Keratinocyte (primary cell): ENCODE measurements around the gene TBX6.

Experiments
- CTCF ChIP-seq, 3 experiments: IDR thresholded peaks in 1 of 3; conservative IDR thresholded peaks in 1 of 3; optimal IDR thresholded peaks in 1 of 3; 2 replicates in 2 of 3; 3 replicates in 1 of 3; pipeline versions ENCODE3 to v1.5.1; 2011; ENCODE audit warnings: low read length in 3 of 3, mild to moderate bottlenecking in 3 of 3, moderate library complexity in 2 of 3, control low read depth in 1 of 3, inconsistent platforms in 1 of 3; ENCODE audit not compliant: insufficient read depth in 2 of 3; ENCODE audit errors: extremely low read depth in 1 of 3
- EZH2 ChIP-seq: IDR thresholded peaks from one replicate; pipeline ENCODE4 v1.6.1; 2012; ENCODE audit warnings: inconsistent platforms, mild to moderate bottlenecking, low read length, moderate library complexity

- TF ChIP-seq CTCF (optimal IDR thresholded peaks at IDR 0.05 in 1 of 3, IDR thresholded peaks at IDR 0.05 in 1 of 3, conservative IDR thresholded peaks at IDR 0.05 in 1 of 3; ENCODE audit: extremely low read depth in 1 of 3, insufficient read depth in 2 of 3, low read length in 3 of 3): no peak
- TF ChIP-seq EZH2: no peak
Measured at GRCh38 chr16:30094541-30095165, 2.9 kb upstream of the TBX6 start.
